ENCODE data around the gene TBCK. TPM values are rescaled to one million over a fixed set of nuclear protein-coding genes. Genes with fewer than 3 reads are reported as not detected.

Gene TBCK
- total RNA-seq, 1 donor from 2014 or later: 81.4 TPM

DNA sequence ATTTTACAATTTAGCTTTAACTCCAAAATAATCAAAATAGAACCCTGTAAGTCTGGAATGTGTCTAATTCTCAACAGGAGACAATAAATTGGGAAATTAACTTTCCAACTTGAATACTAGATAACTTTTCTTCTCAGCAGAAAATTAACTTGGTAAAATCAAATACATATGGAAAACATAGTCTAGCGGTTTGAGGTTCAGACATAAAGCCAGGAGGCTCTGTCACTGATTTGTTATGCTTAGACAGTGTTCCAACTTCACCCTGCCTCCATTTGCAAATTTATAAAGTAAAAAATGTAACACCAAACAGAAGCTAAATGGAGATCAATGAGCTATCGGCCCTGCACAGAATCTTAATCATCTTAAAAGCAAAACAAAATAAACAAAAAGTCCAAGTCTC is 46.3 kb downstream of the TBCK start:
- Mint-ChIP-seq H3K9me3 (ENCODE audit: unreplicated experiment) (no peaks in the 10 kb centered on the region), H3K36me3 (ENCODE audit: unreplicated experiment) (no peaks in the 10 kb centered on the region), H3K27ac (ENCODE audit: unreplicated experiment) (no peak overlapping the region), H3K4me1 (ENCODE audit: low read depth, unreplicated experiment) (no peaks in the 10 kb centered on the region), H3K27me3 (ENCODE audit: unreplicated experiment) (no peaks in the 10 kb centered on the region), H3K4me3 (ENCODE audit: unreplicated experiment) (no peak overlapping the region)
- TF ChIP-seq, protein P1, sequence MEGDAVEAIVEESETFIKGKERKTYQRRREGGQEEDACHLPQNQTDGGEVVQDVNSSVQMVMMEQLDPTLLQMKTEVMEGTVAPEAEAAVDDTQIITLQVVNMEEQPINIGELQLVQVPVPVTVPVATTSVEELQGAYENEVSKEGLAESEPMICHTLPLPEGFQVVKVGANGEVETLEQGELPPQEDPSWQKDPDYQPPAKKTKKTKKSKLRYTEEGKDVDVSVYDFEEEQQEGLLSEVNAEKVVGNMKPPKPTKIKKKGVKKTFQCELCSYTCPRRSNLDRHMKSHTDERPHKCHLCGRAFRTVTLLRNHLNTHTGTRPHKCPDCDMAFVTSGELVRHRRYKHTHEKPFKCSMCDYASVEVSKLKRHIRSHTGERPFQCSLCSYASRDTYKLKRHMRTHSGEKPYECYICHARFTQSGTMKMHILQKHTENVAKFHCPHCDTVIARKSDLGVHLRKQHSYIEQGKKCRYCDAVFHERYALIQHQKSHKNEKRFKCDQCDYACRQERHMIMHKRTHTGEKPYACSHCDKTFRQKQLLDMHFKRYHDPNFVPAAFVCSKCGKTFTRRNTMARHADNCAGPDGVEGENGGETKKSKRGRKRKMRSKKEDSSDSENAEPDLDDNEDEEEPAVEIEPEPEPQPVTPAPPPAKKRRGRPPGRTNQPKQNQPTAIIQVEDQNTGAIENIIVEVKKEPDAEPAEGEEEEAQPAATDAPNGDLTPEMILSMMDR (IDR thresholded peaks at IDR 0.05; ENCODE audit: partially characterized antibody, unreplicated experiment): no peak
- no peak for DNase-seq

DNA sequence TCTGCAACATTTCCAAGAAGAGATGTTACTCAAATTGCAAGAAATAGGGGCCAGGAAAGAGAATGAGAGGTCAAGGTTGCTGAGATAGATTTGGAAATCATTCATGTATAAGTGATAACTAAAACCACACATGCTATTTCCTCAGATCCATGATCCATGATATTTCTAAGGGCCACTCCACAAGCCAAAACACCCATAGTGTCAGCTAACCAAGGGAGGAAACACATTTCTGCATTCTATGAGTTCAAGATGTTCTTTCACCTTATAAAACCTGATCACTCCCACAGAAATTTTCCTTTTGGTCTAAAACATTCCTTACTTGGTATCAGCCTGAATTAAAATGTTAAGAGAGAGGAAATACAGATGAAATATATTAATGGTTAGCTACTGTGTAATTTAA is 47.2 kb downstream of the TBCK start:
- no peak overlapping the region for H3K4me3 Mint-ChIP-seq (ENCODE audit: unreplicated experiment)
- DNase-seq: no peak
- H3K4me1 Mint-ChIP-seq (ENCODE audit: low read depth, unreplicated experiment): no peaks in the 10 kb centered on the region
- H3K36me3 Mint-ChIP-seq (ENCODE audit: unreplicated experiment): no peaks in the 10 kb centered on the region
- no peaks in the 10 kb centered on the region for H3K27me3 Mint-ChIP-seq (ENCODE audit: unreplicated experiment)
- no peak overlapping the region for H3K27ac Mint-ChIP-seq (ENCODE audit: unreplicated experiment)
- TF ChIP-seq, protein P1 (IDR thresholded peaks at IDR 0.05; ENCODE audit: partially characterized antibody, unreplicated experiment): no peak
- H3K9me3 Mint-ChIP-seq (ENCODE audit: unreplicated experiment): no peaks in the 10 kb centered on the region

DNA sequence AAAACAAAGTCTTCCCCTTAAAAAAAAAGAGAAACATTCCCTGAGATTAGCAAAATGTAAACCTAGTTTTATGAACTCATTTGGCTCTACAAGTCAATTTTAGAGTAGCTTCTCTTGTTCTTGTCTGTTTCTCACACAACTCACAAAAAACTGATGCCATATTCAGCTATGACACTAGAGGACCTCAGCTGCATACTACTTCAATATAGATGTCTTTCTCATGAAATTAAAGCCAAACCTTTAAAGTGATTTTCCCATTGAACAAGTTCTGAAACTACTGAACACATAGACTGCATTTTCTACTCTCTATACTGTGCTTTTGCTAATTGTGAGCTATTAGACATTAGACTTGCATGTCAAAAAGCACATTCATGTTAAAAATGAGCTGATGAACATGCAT is 49.8 kb downstream of the TBCK start:
- no peak overlapping the region for H3K27ac Mint-ChIP-seq (ENCODE audit: unreplicated experiment)
- no peaks in the 10 kb centered on the region for H3K27me3 Mint-ChIP-seq (ENCODE audit: unreplicated experiment)
- DNase-seq: no peak
- peaks cover 2% of the 10 kb centered on the region for H3K9me3 Mint-ChIP-seq (ENCODE audit: unreplicated experiment)
- TF ChIP-seq, protein P1 (IDR thresholded peaks at IDR 0.05; ENCODE audit: partially characterized antibody, unreplicated experiment): no peak
- H3K4me1 Mint-ChIP-seq (ENCODE audit: low read depth, unreplicated experiment): no peaks in the 10 kb centered on the region
- no peak overlapping the region for H3K4me3 Mint-ChIP-seq (ENCODE audit: unreplicated experiment)
- H3K36me3 Mint-ChIP-seq (ENCODE audit: unreplicated experiment): no peaks in the 10 kb centered on the region

DNA sequence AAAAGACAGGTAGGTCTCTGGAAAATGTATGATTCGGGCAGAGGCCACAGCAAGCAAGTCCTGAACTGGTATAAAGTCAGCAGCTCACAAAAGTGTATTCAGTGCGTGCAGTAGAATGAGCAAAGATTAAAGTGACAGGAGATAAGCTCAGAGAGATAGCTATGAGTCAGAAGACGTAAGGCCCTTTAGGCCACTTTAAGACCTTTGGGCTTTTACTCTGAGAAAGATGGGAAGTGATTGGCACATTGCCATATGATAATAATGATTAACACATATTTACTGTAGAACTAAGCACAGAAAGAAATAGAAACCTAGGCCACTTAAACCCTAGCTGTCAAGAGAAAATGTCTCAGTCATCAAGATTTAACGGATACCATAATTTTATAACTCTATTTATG is 51.7 kb downstream of the TBCK start:
- H3K27ac Mint-ChIP-seq (ENCODE audit: unreplicated experiment): no peak overlapping the region
- no peaks in the 10 kb centered on the region for H3K27me3 Mint-ChIP-seq (ENCODE audit: unreplicated experiment)
- DNase-seq: no peak
- peaks cover 2% of the 10 kb centered on the region for H3K9me3 Mint-ChIP-seq (ENCODE audit: unreplicated experiment)
- H3K4me1 Mint-ChIP-seq (ENCODE audit: low read depth, unreplicated experiment): no peaks in the 10 kb centered on the region
- TF ChIP-seq, protein P1 (IDR thresholded peaks at IDR 0.05; ENCODE audit: partially characterized antibody, unreplicated experiment): no peak
- no peak overlapping the region for H3K4me3 Mint-ChIP-seq (ENCODE audit: unreplicated experiment)
- no peaks in the 10 kb centered on the region for H3K36me3 Mint-ChIP-seq (ENCODE audit: unreplicated experiment)

DNA sequence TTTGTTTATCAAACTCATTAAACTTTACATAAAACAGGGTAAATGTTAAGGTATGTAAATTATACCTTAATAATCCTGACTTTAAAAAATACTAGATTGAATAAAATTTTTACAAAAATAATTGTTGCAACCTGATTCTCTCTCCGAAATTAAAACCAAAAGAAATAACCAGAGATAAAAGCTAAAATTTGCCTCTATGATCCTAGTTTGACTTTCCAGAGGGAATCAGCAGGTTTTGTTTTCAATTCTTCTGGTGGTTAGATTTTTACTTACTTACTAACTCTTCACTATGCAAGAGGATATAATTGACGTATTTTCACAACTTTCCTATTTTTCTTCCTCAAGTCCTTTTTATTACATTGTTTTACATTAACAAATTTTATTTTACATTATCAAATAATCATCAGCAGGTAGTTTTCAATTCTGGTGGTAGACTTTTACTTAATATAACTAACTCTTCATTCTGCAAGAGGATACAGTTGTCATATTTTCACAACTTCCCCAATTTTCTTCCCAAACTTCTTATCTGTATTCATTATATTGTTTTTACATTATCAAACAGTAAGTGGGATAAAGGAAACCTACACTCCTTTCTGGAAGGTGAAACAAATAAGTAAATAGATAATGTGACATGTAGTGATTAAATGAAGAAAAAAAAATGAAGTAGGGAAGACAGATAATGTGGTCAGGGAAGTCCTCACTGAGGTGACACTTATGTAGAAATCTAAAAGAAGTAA is 52.2 kb downstream of the TBCK start:
- Mint-ChIP-seq H3K9me3 (ENCODE audit: unreplicated experiment) (peaks cover 2% of the 10 kb centered on the region), H3K27ac (ENCODE audit: unreplicated experiment) (no peak overlapping the region), H3K4me3 (ENCODE audit: unreplicated experiment) (no peak overlapping the region), H3K4me1 (ENCODE audit: low read depth, unreplicated experiment) (no peaks in the 10 kb centered on the region), H3K27me3 (ENCODE audit: unreplicated experiment) (no peaks in the 10 kb centered on the region), H3K36me3 (ENCODE audit: unreplicated experiment) (no peaks in the 10 kb centered on the region)
- no peak for DNase-seq
- TF ChIP-seq, protein P1 (IDR thresholded peaks at IDR 0.05; ENCODE audit: partially characterized antibody, unreplicated experiment): no peak

Measured in glutamatergic neuron (in vitro differentiated cells).